Psoas muscle (tissue), 8 donors: Measurements from ENCODE around the gene CEL. TPM values are rescaled to one million over a fixed set of nuclear protein-coding genes. Genes with fewer than 3 reads are reported as not detected.

ENCODE experiments used
- ATAC-seq, 4 donors: fragments of 200-7000 bp; cut with Tn5 transposase; one replicate each; pipeline ENCODE4 v1.9.1; 2020; ENCODE audit warnings: moderate library complexity in 3 of 4, mild to moderate bottlenecking in 2 of 4
- DNase-seq, 2 donors: peaks; one replicate each; pipeline ENCODE4 v3.0.0-alpha.2; 2020
- H3K27ac ChIP-seq: fragments of 200-600 bp; one replicate; pipeline ENCODE4 v1.8.0; 2022
- H3K27me3 ChIP-seq, 3 donors: fragments of 200-600 bp in 1 of 3; one replicate each; pipeline versions ENCODE4 v1.6.1 to v1.8.0; 2013 to 2022; ENCODE audit warnings: low read length in 2 of 3, mild to moderate bottlenecking in 2 of 3, moderate library complexity in 1 of 3; ENCODE audit not compliant: insufficient read depth in 3 of 3
- H3K36me3 ChIP-seq, 2 donors: fragments of 200-600 bp in 1 of 2; one replicate each; pipeline versions ENCODE4 v1.6.1 to v1.8.0; 2013 to 2022; ENCODE audit warnings: low read depth in 1 of 2, mild to moderate bottlenecking in 1 of 2, moderate library complexity in 1 of 2; ENCODE audit not compliant: insufficient read depth in 1 of 2
- H3K4me1 ChIP-seq: fragments of 200-600 bp; one replicate; pipeline ENCODE4 v1.8.0; 2022
- H3K4me3 ChIP-seq: fragments of 200-600 bp; one replicate; pipeline ENCODE4 v1.8.0; 2022; ENCODE audit warnings: mild to moderate bottlenecking
- H3K9me3 ChIP-seq: fragments of 200-600 bp; one replicate; pipeline ENCODE4 v1.8.0; 2022
- WGBS, 3 donors: extraction: QIAGEN DNeasy Blood & Tissue Kit; methylation state at CpG; one replicate each; pipeline versions ENCODE4 v1.1.6 to v1.1.7; 2013; 5-methylcytosine and 5-hydroxymethylcytosine counted together
- intact Hi-C, 2 donors: fragments of 100-400 bp; cut with DNase I; formaldehyde crosslinking; loops; one replicate each; pipeline versions ENCODE4 v1.11.0 to v1.14.2; 2022
- polyA plus RNA-seq, 3 donors: library from polyadenylated mRNA; stranded (reverse); fragments of 200-250 nt; gene quantifications; one replicate each; pipeline ENCODE4 v1.2.3, GENCODE V29; 2013
- total RNA-seq, 4 donors: library from RNA; stranded (reverse); fragmentation: NEBNext Ultra II Directional in 2 of 4; extraction: Animal tissue kit (Norgen Biotek cat#: 25700) in 2 of 4; gene quantifications; one replicate each; pipeline versions ENCODE4 v1.2.1 to v1.2.4, GENCODE V29; 2021 to 2023
- TF ChIP-seq, protein P1 (sequence below): fragments of 200-600 bp; IDR thresholded peaks from one replicate; pipeline ENCODE4 v1.8.0; 2022; ENCODE audit warnings: antibody characterized with exemption
- donor health status: healthy with polysubstance abuse.
- donor health status: DM: no; HTN: no; CAD: no; lungs with moderate emphysema.
- donor health status: Bipolar disorder and iron deficiency.
- donor health status: healthy.
- donor health status: DM: yes; HTN: yes; CAD: no.
- donor health status: DM: no; HTN: no; CAD: no.
- donor health status: DM: no; HTN: no; CAD: no.
- donor health status: DM: yes; HTN: yes; CAD: no.

CEL gene
- total and polyA plus RNA-seq, 7 donors = 0.10 to 2.0 (median 0.42) TPM

GRCh38 chr9:133063159-133063499, 1.3 kb downstream of the CEL start:
- 81 to 90% (median 89%) methylated on average over 8 of the region's 8 CpGs for WGBS, 3 donors
- intact Hi-C loops = no loop called here
- DNase-seq (no peak), ATAC-seq (no peak)
- H3K36me3 ChIP-seq = peaks cover 0 to 12% of the 10 kb centered on the region in 2 donors
- no peaks in the 10 kb centered on the region for H3K4me1 ChIP-seq
- H3K4me3 ChIP-seq = no peak overlapping the region
- no peaks in the 10 kb centered on the region for H3K9me3 ChIP-seq
- H3K27ac ChIP-seq = no peak overlapping the region
- no peaks in the 10 kb centered on the region for H3K27me3 ChIP-seq
- TF ChIP-seq, protein P1, sequence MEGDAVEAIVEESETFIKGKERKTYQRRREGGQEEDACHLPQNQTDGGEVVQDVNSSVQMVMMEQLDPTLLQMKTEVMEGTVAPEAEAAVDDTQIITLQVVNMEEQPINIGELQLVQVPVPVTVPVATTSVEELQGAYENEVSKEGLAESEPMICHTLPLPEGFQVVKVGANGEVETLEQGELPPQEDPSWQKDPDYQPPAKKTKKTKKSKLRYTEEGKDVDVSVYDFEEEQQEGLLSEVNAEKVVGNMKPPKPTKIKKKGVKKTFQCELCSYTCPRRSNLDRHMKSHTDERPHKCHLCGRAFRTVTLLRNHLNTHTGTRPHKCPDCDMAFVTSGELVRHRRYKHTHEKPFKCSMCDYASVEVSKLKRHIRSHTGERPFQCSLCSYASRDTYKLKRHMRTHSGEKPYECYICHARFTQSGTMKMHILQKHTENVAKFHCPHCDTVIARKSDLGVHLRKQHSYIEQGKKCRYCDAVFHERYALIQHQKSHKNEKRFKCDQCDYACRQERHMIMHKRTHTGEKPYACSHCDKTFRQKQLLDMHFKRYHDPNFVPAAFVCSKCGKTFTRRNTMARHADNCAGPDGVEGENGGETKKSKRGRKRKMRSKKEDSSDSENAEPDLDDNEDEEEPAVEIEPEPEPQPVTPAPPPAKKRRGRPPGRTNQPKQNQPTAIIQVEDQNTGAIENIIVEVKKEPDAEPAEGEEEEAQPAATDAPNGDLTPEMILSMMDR = no peak

- Histone ChIP-seq H3K4me1 (no peaks in the 10 kb centered on the region), H3K27me3 (no peaks in the 10 kb centered on the region), H3K4me3 (no peak overlapping the region), H3K36me3 (peaks cover 0 to 6% of the 10 kb centered on the region in 2 donors), H3K27ac (no peak overlapping the region), H3K9me3 (no peaks in the 10 kb centered on the region)
- DNase-seq = no peak
- no peak for ATAC-seq
- TF ChIP-seq, protein P1 = no peak
- 80 to 84% (median 83%) methylated on average over 14 of the region's 14 CpGs for WGBS, 3 donors
- intact Hi-C loops = no loop called here
Observed at GRCh38 chr9:133063500-133064231, 1.9 kb downstream of the CEL start.

DNA sequence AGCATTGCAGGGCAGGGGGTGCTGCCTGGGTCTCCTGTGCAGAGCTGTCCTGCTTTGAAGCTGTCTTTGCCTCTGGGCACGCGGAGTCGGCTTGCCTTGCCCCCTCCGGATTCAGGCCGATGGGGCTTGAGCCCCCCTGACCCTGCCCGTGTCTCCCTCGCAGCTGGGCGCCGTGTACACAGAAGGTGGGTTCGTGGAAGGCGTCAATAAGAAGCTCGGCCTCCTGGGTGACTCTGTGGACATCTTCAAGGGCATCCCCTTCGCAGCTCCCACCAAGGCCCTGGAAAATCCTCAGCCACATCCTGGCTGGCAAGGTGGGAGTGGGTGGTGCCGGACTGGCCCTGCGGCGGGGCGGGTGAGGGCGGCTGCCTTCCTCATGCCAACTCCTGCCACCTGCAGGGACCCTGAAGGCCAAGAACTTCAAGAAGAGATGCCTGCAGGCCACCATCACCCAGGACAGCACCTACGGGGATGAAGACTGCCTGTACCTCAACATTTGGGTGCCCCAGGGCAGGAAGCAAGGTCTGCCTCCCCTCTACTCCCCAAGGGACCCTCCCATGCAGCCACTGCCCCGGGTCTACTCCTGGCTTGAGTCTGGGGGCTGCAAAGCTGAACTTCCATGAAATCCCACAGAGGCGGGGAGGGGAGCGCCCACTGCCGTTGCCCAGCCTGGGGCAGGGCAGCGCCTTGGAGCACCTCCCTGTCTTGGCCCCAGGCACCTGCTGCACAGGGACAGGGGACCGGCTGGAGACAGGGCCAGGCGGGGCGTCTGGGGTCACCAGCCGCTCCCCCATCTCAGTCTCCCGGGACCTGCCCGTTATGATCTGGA, 2.7 kb downstream of the CEL start:
- DNase-seq (no peak), ATAC-seq (no peak)
- Histone ChIP-seq H3K4me3 (no peak overlapping the region), H3K27me3 (no peaks in the 10 kb centered on the region), H3K4me1 (no peaks in the 10 kb centered on the region), H3K27ac (no peak overlapping the region), H3K9me3 (no peaks in the 10 kb centered on the region), H3K36me3 (peaks cover 0 to 6% of the 10 kb centered on the region in 2 donors)
- intact Hi-C loops = no loop called here
- 94 to 96% (median 94%) methylated on average over 29 to 30 of the region's 30 CpGs for WGBS, 3 donors
- TF ChIP-seq, protein P1 = no peak

- ATAC-seq (no peak), DNase-seq (no peak)
- Histone ChIP-seq H3K4me3 (no peak overlapping the region), H3K27ac (no peak overlapping the region), H3K27me3 (no peaks in the 10 kb centered on the region), H3K4me1 (no peaks in the 10 kb centered on the region), H3K9me3 (no peaks in the 10 kb centered on the region), H3K36me3 (peaks cover 0 to 6% of the 10 kb centered on the region in 2 donors)
- TF ChIP-seq, protein P1 = no peak
- 95 to 97% (median 96%) methylated on average over 17 of the region's 17 CpGs for WGBS, 3 donors
- intact Hi-C loops = no loop called here
Observed at GRCh38 chr9:133065070-133065388, 3.2 kb downstream of the CEL start.
